Muscle layer of colon (tissue), 2 donors: ENCODE data around the gene SH3RF3.

Experiments used
- H3K27ac ChIP-seq: one replicate; pipeline ENCODE4 v1.7.0; 2013; ENCODE audit warnings: low read depth, mild to moderate bottlenecking, low read length, moderate library complexity
- H3K27me3 ChIP-seq, 2 donors: one replicate each; pipeline ENCODE4 v1.7.0; 2013; ENCODE audit warnings: low read length in 2 of 2, mild to moderate bottlenecking in 2 of 2; ENCODE audit not compliant: insufficient read depth in 2 of 2, control insufficient read depth in 1 of 2
- H3K36me3 ChIP-seq: one replicate; pipeline ENCODE4 v1.7.0; 2013; ENCODE audit warnings: mild to moderate bottlenecking, low read length; ENCODE audit not compliant: insufficient read depth
- H3K4me1 ChIP-seq: one replicate; pipeline ENCODE4 v1.7.0; 2013; ENCODE audit warnings: mild to moderate bottlenecking, low read length; ENCODE audit not compliant: insufficient read depth
- H3K4me3 ChIP-seq, 2 donors: one replicate each; pipeline ENCODE4 v1.7.0; 2013; ENCODE audit warnings: low read length in 2 of 2, low read depth in 1 of 2, mild to moderate bottlenecking in 1 of 2, moderate library complexity in 1 of 2
- H3K9ac ChIP-seq: one replicate; pipeline ENCODE4 v1.7.0; 2013; ENCODE audit warnings: low read length
- H3K9me3 ChIP-seq: one replicate; pipeline ENCODE4 v1.7.0; 2013; ENCODE audit warnings: mild to moderate bottlenecking, low read length
- donor health status: abdominal sarcoma.
- donor health status: Adenocarcinoma of cecum.

Gene SH3RF3

DNA sequence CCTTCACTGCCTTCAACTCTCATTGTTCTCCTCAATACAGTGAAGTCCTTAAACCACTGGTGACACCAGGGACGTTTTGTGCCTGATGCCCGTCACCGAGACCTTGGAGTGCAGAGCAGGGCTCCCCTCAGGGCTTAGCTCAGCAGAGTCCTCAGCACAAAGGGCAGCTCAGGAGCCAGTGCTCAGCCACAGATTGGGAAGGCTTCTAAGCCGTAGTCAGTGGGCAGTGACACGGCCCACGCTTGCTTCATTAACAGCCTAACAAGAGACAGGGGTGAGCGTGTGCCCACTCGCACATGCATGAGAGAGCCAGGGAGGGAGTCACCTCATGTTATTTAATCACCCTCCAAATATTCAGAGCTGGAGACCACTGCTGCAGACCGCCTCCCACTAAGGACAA is 137.5 kb downstream of the SH3RF3 start:
- no peaks in the 10 kb centered on the region for H3K4me1 ChIP-seq

DNA sequence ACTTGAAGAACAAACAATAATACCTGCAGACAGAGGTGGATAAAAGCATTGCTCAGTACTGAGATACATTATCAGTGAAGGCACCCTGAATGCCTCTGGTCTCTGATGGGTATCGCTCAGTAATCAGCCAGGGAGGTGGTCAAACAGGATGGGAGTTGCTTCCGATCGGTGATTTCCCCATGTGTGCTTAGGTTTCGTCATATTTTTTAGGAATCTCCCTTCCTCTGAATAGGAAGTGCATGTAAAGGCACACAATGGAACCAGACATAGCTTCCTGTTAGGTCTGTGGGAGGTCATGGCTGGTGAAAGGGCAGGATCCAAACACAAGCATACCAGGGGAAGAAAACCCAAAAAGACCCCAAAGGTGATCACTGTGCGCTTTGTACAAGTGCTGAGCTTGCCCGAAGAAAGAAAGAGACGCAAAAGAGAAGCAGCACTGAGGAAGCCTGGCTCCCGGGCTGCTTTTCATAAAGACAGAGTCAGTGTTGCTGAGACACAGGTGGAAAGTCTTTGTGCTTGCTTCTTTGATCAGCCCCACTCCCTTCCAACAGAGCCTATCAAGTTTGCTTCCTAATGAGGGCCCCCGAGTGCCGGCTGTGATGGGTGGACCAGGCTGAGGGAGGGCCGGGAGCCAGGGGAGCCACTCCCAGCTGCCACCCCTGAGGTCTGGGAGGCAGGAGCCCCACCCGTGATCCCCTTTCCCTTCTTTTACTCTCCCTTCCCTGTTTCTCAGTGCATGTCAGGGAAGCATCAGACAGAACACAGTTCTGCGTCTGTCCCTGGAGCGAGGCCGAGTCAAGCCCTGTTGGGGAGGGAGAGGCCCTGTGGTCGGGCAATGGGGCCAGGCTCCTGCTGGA is 138.2 kb downstream of the SH3RF3 start:
- H3K4me1 ChIP-seq: no peaks in the 10 kb centered on the region

More for the DNA sequence above, 137.5 kb downstream of the SH3RF3 start:
- no peak overlapping the region for H3K27ac ChIP-seq
- no peaks in the 10 kb centered on the region for H3K27me3 ChIP-seq
- H3K9ac ChIP-seq: no peak overlapping the region
- no peaks in the 10 kb centered on the region for H3K9me3 ChIP-seq
- no peaks in the 10 kb centered on the region for H3K36me3 ChIP-seq
- no peak overlapping the region for H3K4me3 ChIP-seq

DNA sequence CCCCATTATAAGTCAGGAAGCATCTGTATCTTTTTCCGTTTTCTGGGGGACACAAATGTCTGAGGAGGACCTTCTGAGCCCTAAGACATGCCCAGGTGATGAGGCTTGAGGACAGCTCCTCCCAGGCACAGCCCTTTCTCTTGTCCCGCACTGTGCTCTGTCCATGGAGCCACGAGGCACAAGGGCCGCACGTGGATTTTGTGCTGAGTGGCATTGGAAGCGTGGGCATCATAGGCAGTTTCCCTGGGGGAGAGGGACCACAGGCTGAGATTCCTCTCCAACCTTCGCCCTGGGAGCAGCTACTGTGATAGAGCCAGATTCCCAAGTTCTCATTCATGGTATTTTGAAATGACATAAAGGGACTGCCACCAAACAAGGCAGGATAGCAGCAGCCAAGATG is 139.9 kb downstream of the SH3RF3 start:
- H3K9ac ChIP-seq: no peak overlapping the region
- H3K9me3 ChIP-seq: no peaks in the 10 kb centered on the region
- no peaks in the 10 kb centered on the region for H3K27me3 ChIP-seq
- H3K4me3 ChIP-seq: no peak overlapping the region
- H3K4me1 ChIP-seq: no peaks in the 10 kb centered on the region
- no peaks in the 10 kb centered on the region for H3K36me3 ChIP-seq
- H3K27ac ChIP-seq: no peak overlapping the region

More for the DNA sequence above, 138.2 kb downstream of the SH3RF3 start:
- H3K27ac ChIP-seq: no peak overlapping the region
- H3K36me3 ChIP-seq: no peaks in the 10 kb centered on the region
- no peaks in the 10 kb centered on the region for H3K27me3 ChIP-seq
- no peak overlapping the region for H3K9ac ChIP-seq
- no peak overlapping the region for H3K4me3 ChIP-seq
- H3K9me3 ChIP-seq: no peaks in the 10 kb centered on the region

DNA sequence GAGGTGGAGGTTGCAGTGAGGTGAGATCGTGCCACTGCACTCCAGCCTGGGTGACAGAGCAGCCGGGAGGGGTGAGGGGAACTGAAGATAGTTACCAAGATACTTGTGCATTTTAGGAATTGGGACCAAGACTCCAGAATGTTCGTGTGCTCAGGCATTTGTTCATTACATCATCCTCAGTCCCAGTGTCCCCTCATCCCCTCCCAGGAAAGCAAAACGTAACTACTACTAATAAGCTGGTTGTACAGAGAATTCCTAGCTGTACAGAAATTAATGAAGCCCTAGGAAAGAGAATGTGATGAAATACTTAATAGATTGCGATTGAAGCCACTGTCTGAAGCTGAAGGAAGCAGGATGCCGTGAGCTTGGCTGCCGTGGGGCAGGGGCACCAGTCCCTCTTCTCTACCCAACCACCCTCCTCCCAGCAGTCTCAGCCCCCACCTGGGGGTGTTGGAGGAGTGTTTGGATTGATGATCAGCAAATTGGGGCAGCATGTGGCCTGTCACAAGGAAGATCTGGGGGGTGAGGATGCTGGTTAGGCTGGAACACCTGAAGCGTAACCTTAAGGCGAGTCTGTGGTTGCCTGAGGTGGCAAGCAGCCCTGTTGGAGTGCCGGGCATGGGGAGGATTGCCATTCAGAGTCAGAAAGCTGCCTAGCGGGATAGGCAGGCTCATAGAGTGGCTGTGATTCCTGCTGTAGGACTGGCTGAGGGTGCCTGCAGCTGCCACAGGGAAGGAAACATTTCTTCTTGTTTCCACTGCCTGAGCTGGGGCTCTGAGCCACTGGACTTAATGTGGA is 140.9 kb downstream of the SH3RF3 start:
- Histone ChIP-seq H3K36me3 (no peaks in the 10 kb centered on the region), H3K9me3 (no peaks in the 10 kb centered on the region), H3K9ac (no peak overlapping the region), H3K27me3 (no peaks in the 10 kb centered on the region), H3K4me3 (no peak overlapping the region), H3K27ac (no peak overlapping the region), H3K4me1 (no peaks in the 10 kb centered on the region)

DNA sequence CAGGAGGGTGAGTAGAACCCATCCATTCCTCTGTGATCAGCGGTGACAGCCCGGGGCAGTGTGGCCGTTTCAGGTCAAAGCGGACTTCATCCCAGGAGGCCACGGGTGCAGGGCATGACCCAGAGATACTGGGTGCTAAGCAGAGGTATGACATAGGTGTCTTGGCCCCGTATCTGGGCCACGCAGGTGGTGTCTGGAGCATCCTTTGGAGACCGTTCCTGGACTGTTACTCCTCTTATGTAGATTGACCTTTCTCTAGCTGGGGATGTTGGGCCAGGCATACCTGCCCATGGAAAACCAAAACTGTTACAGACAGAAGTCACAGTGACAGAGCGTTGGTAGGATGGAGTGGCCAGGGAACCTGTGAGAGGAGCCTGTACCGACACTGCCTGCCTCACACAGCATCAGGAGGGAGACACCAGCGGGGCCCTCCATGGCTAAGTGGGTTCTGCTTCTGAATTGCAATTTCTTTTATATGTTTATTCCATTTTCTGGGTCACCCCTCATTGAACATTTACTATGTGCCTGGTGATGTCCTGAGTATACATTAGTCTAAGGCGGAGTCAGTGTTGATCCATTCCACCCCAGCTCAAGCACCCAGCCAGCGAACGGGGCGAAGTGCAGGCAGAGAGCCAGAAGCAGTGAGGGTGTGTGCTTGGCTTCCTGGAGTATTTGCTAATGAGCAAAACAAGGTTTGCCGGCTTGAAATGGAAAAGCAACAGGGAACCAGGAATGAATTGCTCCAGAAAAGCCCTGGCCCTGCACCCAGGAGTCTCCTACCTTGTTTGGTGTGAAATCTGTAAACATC is 141.7 kb downstream of the SH3RF3 start:
- Histone ChIP-seq H3K36me3 (no peaks in the 10 kb centered on the region), H3K27ac (no peak overlapping the region)

DNA sequence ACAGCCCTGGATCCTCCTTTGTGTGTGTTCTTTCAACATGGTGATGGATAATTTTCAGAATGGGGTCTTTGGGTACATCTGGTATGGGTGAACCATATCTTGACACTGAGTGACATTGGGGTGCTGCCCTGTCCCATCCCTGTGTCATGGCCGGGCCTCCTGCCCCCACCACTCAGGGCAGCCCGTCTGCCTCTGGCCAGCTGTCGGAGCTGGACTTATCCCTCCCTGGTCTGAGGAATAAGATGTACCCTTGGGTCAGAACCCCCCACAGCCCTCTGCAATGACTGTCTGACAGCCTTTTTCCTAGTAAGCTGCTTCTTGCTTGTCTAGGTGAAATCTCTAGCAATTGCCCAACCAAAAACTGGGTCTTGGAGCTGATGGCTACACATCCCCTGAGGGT is 142.9 kb downstream of the SH3RF3 start:
- Histone ChIP-seq H3K9ac (no peak overlapping the region), H3K9me3 (no peaks in the 10 kb centered on the region), H3K4me3 (no peak overlapping the region), H3K27me3 (no peaks in the 10 kb centered on the region), H3K4me1 (no peaks in the 10 kb centered on the region), H3K36me3 (no peaks in the 10 kb centered on the region), H3K27ac (no peak overlapping the region)

More for the DNA sequence above, 141.7 kb downstream of the SH3RF3 start:
- Histone ChIP-seq H3K9me3 (no peaks in the 10 kb centered on the region), H3K4me1 (no peaks in the 10 kb centered on the region), H3K4me3 (no peak overlapping the region), H3K9ac (no peak overlapping the region), H3K27me3 (no peaks in the 10 kb centered on the region)

DNA sequence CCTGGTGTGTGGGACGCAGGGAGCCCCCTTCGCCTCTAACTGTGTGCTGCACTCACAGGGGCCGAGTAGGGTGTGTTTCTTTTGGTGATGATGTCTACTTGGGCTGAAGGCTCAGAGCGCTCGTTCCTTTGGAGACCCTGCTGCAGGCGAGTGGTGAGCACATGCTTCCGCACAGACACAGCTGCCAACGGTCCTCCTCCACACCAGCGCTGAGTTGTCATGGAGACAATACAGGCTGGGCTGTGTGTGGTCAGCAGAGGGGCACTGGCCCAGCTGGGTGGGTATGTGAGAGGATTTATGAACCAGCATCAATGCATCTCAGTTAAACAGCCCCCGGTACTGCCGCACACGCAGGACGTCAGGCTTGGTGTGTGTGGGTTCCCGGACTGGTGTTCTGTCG is 143.5 kb downstream of the SH3RF3 start:
- Histone ChIP-seq H3K9me3 (no peaks in the 10 kb centered on the region), H3K27ac (no peak overlapping the region), H3K36me3 (no peaks in the 10 kb centered on the region), H3K4me3 (no peak overlapping the region), H3K27me3 (no peaks in the 10 kb centered on the region), H3K9ac (no peak overlapping the region), H3K4me1 (no peaks in the 10 kb centered on the region)

DNA sequence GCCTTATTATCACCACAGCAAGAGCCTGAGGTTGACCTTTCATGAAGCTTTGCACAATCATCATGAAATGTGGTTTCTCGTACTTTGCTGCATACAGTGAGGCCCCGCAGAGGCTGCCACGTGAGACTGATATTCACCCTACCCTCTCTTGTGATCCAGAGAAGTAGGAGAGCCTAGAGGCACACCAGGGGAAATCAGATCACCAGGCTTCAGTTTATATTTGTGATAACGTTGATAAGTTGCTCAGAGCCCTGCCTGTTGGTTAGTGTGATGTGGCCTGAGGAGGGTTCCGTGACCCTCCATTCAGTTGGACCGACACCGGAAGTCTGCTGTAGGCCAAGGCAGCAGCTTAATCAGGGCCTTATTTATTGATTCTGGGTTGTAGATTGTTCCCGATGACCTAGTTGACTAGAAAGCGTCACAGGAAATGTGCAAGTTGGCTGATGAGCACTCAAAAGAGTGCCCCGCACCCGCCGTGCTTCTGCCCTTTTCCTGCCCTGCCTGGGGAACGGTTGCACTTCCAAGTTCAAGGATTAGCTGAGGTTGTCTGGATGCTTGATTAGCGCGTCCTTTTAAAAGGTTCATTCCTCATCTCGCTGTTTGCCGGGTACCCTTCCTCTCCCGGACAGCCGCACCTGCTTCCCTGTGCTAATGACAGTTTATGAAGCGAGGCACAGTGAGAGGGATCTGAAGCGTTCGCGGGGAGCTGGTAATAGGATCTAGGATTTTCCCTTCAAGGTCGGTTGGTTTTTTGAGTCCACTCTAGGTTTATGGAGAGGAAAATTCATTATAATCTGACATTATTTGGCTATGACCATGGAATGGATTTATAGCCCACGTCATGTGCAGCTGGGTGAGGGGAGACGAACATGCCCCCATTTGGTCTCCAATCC is 146.4 kb downstream of the SH3RF3 start:
- Histone ChIP-seq H3K9ac (no peak overlapping the region), H3K27ac (no peak overlapping the region)

DNA sequence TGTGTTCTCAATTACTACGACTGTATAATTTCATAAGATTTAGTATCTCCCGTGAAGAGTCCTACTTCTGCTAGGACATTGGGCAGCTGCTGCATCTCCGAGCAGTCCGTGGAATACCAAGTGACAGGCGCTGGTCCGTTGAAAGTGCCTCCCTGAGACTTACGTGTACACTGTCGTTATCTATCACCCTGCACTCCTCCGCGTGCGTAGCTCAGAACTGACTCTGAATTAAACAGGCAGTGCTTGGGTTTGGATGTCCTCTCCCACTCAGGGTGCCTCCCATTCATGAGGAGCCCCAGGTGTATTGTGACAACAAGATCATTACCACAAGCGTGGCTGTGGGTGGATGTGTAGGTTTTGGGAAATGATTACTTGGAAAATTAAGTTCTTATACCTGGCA is 148.4 kb downstream of the SH3RF3 start:
- Histone ChIP-seq H3K36me3 (no peaks in the 10 kb centered on the region), H3K27ac (no peak overlapping the region), H3K4me1 (no peaks in the 10 kb centered on the region), H3K9ac (no peak overlapping the region), H3K27me3 (no peaks in the 10 kb centered on the region), H3K9me3 (no peaks in the 10 kb centered on the region), H3K4me3 (no peak overlapping the region)

More for the DNA sequence above, 146.4 kb downstream of the SH3RF3 start:
- Histone ChIP-seq H3K27me3 (no peaks in the 10 kb centered on the region), H3K4me3 (no peak overlapping the region), H3K36me3 (no peaks in the 10 kb centered on the region), H3K9me3 (no peaks in the 10 kb centered on the region), H3K4me1 (no peaks in the 10 kb centered on the region)

DNA sequence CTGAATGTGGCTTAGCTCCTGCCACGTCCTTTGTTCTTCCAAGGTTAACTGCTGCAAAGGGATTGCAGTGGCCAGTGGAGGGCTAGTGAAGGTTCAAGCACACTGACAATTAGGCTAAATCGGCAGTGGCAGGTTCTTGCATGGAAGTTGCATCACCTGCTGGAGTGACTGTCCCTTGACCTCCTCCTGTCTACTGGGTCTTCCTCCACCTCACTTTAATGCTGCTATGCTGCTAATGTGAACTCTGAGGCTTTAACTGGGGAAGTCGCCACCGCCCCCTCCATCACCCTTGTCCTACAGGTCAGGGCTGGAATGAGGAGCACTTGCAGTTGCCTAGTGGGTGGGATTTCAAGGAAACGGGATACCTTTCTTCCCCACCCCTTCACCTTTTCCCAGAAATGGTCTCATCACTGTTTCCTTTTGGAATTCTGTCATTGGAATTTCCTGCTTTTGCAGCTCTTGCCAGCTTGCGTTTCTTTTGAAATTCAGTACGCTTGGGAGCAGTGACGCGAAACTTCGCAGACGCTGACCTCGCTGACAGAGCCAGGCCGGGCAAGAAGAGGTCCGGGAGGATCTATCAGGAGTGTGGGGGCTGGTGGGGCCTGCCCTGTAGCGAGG is 150.3 kb downstream of the SH3RF3 start:
- no peaks in the 10 kb centered on the region for H3K27me3 ChIP-seq
- no peaks in the 10 kb centered on the region for H3K9me3 ChIP-seq
- no peak overlapping the region for H3K27ac ChIP-seq
- H3K4me3 ChIP-seq: no peak overlapping the region
- H3K36me3 ChIP-seq: no peaks in the 10 kb centered on the region
- H3K9ac ChIP-seq: no peak overlapping the region
- H3K4me1 ChIP-seq: no peaks in the 10 kb centered on the region
